ENCODE measurements around the gene BUB1B. TPM values are rescaled to one million over a fixed set of nuclear protein-coding genes. Genes with fewer than 3 reads are reported as not detected.
A peak's percentile ranks its signal among the peaks of the same experiment; 100 is the strongest.

Gene BUB1B
- total RNA-seq, 1 experiment from 2014 or later = 92.9 TPM

DNA sequence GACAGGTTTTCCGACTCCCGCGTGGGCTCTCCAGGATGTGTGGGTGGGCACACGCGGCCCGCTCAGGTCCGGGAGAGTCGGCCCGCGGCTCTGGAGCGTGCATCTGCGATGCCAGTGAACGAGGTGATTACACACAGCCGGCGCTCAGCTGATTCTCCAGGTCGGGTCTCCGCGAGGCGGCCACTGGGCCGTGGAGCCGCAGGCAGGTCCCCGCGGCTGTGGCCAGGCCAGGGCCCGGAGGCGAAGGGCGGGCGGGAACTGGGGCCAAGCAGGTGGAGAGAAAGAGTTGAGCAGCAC is 91.2 kb downstream of the BUB1B start:
- H3K27me3 ChIP-seq (ENCODE audit: insufficient read depth, low read length) = no peaks in the 10 kb centered on the region

DNA sequence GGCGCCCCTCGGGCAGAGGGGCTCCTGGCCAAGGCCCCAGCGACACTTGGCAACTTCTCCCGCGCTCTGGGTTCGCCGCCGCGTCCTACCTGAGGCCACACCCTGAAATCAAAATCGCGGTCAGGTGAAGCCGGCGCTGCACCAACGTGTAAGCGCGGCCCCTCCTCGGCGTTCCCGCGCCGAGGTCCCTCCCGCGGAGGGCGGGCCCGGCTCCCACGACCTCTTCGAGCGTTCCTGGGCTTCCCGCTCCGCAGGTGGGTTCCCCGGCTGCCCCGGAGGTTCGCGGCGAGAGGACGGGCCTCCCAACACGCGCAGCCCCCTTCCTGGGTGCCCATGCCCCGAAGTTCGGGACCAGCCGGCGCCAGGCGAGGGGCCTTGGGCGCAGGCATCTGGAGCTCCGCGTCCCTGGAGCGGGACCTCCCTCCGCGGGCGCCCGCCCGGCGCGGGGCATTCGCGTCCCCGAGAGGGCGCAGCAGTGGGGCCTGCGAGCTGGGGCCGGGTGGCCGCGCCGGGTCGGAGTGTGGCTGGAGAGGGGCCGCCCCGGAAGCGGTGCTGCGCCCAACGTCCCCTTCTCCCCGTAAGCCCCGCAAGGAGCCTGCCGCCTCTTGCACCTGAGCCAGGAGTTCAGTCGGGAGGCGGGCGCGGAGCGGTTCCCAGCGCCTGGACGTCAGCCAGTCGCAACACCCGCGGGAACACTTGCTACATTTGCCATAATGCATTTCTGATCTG is 91.7 kb downstream of the BUB1B start:
- no TSS peak for BruUV-seq (replicated peaks)
- no peaks in the 10 kb centered on the region for H3K27me3 ChIP-seq (ENCODE audit: insufficient read depth, low read length)
- intact Hi-C loops (cut with micrococcal nuclease) = no loop called here
- peak; percentile 42 for DNase-seq (ENCODE audit: low read depth, low spot score)
- peak overlapping the region; percentile 65 to 97 for H3K4me3 ChIP-seq (replicated peaks in 1 of 2; ENCODE audit: low read depth in 1 of 2, low read length in 2 of 2)
- H3K9ac ChIP-seq (ENCODE audit: low read length) = peak overlapping the region; percentile 90
- ChIA-PET POLR2A (no interaction called here), RAD21 (ENCODE audit: low non-redundant PET in 1 of 2, low total read pairs in 2 of 2, uncharacterized antibody in 2 of 2, unreplicated experiment in 2 of 2) (no interaction called here), CTCF (interaction anchor here (0.6 to 1.2 kb wide), 2 partner anchors 22 to 35 kb away, joined by 3 to 5 read pairs; no protein-coding TSS in a partner anchor)
- ATAC-seq = peak; percentile 87
- H4K20me1 ChIP-seq (ENCODE audit: insufficient read depth) = no peaks in the 10 kb centered on the region
- H3K9me2 ChIP-seq (ENCODE audit: insufficient read depth) = no peaks in the 10 kb centered on the region
- peaks cover 18% of the 10 kb centered on the region; the same call in 1 of the 2 replicates for H3K79me2 ChIP-seq (ENCODE audit: insufficient read depth, low read length)
- H3K4me2 ChIP-seq (ENCODE audit: low read length) = peak overlapping the region; percentile 99
- no peaks in the 10 kb centered on the region for H3K9me3 ChIP-seq (ENCODE audit: control insufficient read depth in 1 of 2, insufficient read depth in 1 of 2, low read depth in 1 of 2, low read length in 2 of 2)
- H3K36me3 ChIP-seq (ENCODE audit: control insufficient read depth in 1 of 2, insufficient read depth in 2 of 2, low read length in 2 of 2) = peaks cover 3 to 4% of the 10 kb centered on the region in 2 experiments; a peak in 3 of 4 replicates
- H2AFZ ChIP-seq (ENCODE audit: low read depth, low read length, poor library complexity, severe bottlenecking) = peak overlapping the region; percentile 51
- H3K27ac ChIP-seq (ENCODE audit: low read depth, low read length) = peak overlapping the region; percentile 79
- H3K4me1 ChIP-seq (ENCODE audit: control insufficient read depth in 1 of 2, insufficient read depth in 2 of 2, low read length in 2 of 2) = peaks cover 14 to 37% of the 10 kb centered on the region in 2 experiments
- TF ChIP-seq, protein P1, sequence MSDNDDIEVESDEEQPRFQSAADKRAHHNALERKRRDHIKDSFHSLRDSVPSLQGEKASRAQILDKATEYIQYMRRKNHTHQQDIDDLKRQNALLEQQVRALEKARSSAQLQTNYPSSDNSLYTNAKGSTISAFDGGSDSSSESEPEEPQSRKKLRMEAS (IDR thresholded peaks at IDR 0.05) = peak; percentile 62; the same call in 1 of the 2 replicates
- TF ChIP-seq POLR2A (IDR thresholded peaks at IDR 0.05; ENCODE audit: borderline replicate concordance, extremely low read depth, insufficient read depth, insufficient read length) (peak; percentile 41), POLR2AphosphoS5 (IDR thresholded peaks at IDR 0.05; ENCODE audit: low read depth, low read length) (peak; percentile 68), SRF (IDR thresholded peaks at IDR 0.05; ENCODE audit: low read depth) (no peak), ZFX (IDR thresholded peaks at IDR 0.05) (peak; percentile 91)

More for the DNA sequence above, 91.2 kb downstream of the BUB1B start:
- H3K9ac ChIP-seq (ENCODE audit: low read length) = peak overlapping the region; percentile 90
- no peaks in the 10 kb centered on the region for H4K20me1 ChIP-seq (ENCODE audit: insufficient read depth)
- no peak for DNase-seq (ENCODE audit: low read depth, low spot score)
- H3K9me3 ChIP-seq (ENCODE audit: control insufficient read depth in 1 of 2, insufficient read depth in 1 of 2, low read depth in 1 of 2, low read length in 2 of 2) = no peaks in the 10 kb centered on the region
- H3K36me3 ChIP-seq (ENCODE audit: control insufficient read depth in 1 of 2, insufficient read depth in 2 of 2, low read length in 2 of 2) = peaks cover 3 to 4% of the 10 kb centered on the region in 2 experiments; a peak in 3 of 4 replicates
- H3K27ac ChIP-seq (ENCODE audit: low read depth, low read length) = peak overlapping the region; percentile 79; the same call in 1 of the 2 replicates
- CTCF ChIA-PET = interaction anchor here (1.2 kb wide), 1 partner anchor 35 kb away, joined by 3 read pairs; no protein-coding TSS in a partner anchor
- RAD21 ChIA-PET (ENCODE audit: low non-redundant PET in 1 of 2, low total read pairs in 2 of 2, uncharacterized antibody in 2 of 2, unreplicated experiment in 2 of 2) = no interaction called here
- peaks cover 18% of the 10 kb centered on the region; the same call in 1 of the 2 replicates for H3K79me2 ChIP-seq (ENCODE audit: insufficient read depth, low read length)
- intact Hi-C loops (cut with micrococcal nuclease) = no loop called here
- POLR2A ChIA-PET = no interaction called here
- BruUV-seq (replicated peaks) = no TSS peak
- H3K4me2 ChIP-seq (ENCODE audit: low read length) = peak overlapping the region; percentile 99
- H3K4me3 ChIP-seq (replicated peaks in 1 of 2; ENCODE audit: low read depth in 1 of 2, low read length in 2 of 2) = peak overlapping the region; percentile 65 to 97
- TF ChIP-seq, protein P2, sequence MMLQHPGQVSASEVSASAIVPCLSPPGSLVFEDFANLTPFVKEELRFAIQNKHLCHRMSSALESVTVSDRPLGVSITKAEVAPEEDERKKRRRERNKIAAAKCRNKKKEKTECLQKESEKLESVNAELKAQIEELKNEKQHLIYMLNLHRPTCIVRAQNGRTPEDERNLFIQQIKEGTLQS (IDR thresholded peaks at IDR 0.05) = no peak
- TF ChIP-seq EZH2phosphoT487 (IDR thresholded peaks at IDR 0.05; ENCODE audit: borderline replicate concordance) = no peak
- no peak for TF ChIP-seq EGR1 (IDR thresholded peaks at IDR 0.05; ENCODE audit: low read depth)
- TF ChIP-seq JUND (IDR thresholded peaks at IDR 0.05) = no peak
- TF ChIP-seq ZFX (IDR thresholded peaks at IDR 0.05) = no peak
- TF ChIP-seq YY1 (IDR thresholded peaks at IDR 0.05; ENCODE audit: extremely low read depth, insufficient replicate concordance, low read depth, low read length) = no peak
- no peak overlapping the region for H2AFZ ChIP-seq (ENCODE audit: low read depth, low read length, poor library complexity, severe bottlenecking)
- no peaks in the 10 kb centered on the region for H3K9me2 ChIP-seq (ENCODE audit: insufficient read depth)
- H3K4me1 ChIP-seq (ENCODE audit: control insufficient read depth in 1 of 2, insufficient read depth in 2 of 2, low read length in 2 of 2) = peaks cover 14 to 36% of the 10 kb centered on the region in 2 experiments
- no peak; the same call in 1 of the 2 replicates for ATAC-seq

Measured in HCT116 (cell line).